GM19043 (cell line): ENCODE data around the gene NT5C.
"Not testable (repeated sequence)": the region's sequence is repeated elsewhere in the genome, so short reads cannot be mapped to it uniquely, and the experiment has no call there.

Experiments
- ATAC-seq: cut with Tn5 transposase; IDR thresholded peaks from one replicate; pipeline ENCODE4 v1.9.1; 2021; ENCODE audit warnings: low read depth; ENCODE audit not compliant: unreplicated experiment

Gene NT5C

DNA sequence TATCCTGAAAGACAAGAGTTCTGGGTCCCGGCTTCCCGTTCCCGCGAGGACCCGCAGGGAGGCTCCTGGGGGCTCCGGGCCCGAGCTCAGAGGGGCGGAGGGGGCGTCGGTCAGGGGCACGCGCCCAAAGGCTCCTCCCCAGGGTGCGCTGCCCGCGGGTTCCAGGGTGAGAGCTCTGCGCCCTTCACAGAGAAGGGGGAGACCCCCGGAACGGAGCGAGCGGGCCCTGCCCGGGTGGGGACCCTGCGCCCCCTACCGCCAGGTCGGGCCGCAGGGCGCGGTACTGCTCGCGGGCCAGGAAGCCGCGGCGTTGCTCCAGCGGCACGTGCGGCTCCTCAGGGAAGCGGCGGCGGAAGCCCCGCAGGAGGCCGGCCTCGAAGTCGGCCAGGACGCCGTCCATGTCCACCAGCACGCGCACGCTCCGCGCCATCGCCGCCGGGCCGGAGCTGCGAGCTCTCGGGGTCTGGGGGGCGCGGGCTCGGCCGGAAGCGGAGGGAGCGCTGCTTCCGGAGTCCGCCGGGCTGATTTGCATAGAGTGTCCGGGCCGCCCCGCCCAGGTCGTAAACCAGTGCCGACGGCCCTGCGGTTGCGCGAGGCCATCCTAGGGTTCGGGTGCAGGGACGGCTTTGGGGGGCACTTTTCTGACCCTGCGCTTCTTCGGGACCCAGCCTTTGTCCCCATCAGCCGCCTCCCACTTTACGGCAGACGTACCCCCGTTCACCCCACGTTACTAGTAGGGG is at the start of gene NT5C:
Gene NT5C, minus strand, starts transcription at position 465 of the 740 bp plus-strand sequence. Its CDS starts 35 bp downstream, at position 430.
- peak; percentile 90 for ATAC-seq

DNA sequence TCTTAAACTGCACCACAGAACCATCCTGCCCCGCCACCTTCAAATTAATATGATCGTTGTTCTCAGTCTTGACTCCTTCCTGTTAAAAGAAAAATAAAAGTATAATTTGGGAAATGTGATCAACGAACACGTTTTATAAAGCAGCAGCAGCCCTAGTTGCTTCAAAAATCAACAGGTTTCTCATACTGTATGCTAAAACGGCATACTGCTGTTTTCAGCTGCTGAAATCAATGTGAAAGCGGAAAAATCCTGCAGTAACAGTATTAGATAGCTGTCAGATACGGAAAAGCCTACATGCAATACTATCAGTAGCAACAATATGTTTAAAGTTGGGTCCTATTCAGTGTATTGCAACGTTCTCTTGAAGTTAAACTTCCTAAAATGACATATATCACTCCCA is 49.6 kb upstream of the NT5C start:
- no peak for ATAC-seq

DNA sequence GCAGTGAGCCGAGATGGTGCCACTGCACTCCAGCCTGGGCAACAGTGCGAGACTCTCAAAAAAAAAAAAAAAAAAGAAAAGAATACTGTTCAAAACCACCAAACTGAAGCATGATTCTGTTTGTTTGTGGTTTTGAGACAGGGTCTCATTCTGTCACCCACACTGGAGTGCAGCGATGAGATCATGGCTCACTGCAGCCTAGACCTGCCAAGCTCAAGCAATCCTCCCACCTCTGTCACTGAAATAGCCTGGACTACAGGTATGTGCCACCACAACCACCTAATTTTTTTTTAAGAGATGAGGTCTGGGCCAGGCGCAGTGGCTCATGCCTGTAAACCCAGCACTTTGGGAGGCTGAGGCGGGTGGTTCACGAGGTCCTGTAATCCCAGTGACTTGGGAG is 46.9 kb upstream of the NT5C start:
- no peak for ATAC-seq

DNA sequence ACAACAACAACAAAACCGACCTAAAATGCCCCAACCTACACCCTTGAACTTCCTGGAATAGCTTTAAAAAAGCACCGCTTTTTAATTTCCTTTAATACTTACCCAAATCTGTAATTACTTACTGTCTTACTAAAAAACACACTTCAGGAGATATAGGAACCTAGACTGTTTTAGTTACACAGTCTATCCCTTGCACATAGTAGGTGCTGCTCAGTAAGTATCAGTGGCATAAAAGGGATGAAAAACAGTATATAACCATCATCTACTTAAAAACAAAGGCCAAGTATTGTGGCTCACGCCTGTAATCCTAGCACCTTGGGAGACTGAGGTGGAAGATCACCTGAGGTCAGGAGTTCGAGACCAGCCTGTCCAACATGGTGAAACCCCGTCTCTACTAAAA is 45.1 kb upstream of the NT5C start:
- ATAC-seq, result no peak

DNA sequence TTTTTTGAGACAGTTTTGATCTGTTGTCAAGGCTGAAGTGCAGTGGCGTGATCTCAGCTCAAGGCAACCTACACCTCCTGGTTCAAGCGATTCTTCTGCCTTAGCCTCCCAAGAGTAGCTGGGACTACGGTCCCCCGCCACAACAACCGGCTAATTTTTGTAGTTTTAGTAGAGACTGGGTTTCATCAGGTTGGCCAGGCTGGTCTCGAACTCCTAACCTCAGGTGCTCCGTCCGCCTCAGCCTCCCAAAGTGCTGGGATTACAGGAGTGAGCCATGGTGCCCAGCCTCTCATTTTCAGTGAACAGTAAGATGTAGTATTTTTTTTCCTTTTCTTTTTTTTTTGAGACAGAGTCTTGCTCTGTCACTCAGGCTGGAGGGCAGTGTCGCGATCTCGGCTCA is 43.5 kb upstream of the NT5C start:
- ATAC-seq, result no peak

DNA sequence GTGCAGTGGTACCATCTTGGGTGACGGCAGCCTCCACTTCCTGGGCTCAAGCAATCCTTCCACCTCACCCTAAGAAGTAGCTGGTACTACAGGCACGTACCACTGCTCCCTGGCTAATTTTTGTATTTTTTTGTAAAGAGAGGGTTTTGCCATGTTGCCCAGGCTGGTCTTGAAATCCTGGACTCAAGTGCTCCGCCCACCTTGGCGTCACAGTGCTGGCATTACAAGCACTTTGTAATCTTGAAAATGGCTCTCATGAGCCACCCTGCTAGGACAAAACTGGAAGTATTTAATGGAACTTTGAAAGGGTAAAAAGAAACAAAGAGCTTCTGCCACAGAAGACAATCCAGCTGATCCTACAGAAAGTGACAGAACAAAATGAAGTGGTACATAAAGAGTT is 42.0 kb upstream of the NT5C start:
- ATAC-seq, result no peak

DNA sequence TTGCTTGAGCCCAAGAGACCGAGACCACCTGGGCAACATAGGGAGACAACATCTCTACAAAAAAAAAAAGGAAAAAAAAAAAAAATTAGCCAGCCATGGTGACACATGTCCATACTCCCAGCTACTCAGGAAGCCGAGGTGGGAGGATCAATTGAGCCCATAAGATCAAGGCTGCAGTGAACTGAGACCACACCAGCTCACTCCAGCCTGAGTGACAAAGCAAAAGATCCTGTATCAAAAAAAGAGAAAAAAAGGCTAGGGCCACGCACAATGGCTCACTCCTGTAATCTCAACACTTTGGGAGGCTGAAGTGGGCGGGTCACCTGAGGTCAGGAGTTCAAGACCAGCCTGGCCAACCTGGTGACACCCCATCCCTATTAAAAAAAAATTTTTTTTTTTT is 37.5 kb upstream of the NT5C start:
- no peak for ATAC-seq

DNA sequence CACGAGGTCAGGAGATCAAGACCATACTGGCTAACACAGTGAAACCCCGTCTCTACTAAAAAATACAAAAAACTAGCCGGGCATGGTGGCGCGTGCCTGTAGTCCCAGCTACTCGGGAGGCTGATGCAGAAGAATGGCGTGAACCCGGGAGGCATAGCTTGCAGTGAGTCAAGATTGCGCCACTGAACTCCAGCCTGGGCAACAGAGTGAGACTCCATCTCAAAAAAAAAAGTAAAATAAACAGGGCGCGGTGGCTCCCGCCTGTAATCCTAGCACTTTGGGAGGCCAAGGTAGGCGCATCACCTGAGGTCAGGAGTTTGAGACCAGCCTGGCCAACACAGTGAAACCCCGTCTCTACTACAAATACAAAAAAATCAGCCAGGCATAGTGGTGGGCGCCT is 33.1 kb upstream of the NT5C start:
- ATAC-seq, result not testable (repeated sequence)

DNA sequence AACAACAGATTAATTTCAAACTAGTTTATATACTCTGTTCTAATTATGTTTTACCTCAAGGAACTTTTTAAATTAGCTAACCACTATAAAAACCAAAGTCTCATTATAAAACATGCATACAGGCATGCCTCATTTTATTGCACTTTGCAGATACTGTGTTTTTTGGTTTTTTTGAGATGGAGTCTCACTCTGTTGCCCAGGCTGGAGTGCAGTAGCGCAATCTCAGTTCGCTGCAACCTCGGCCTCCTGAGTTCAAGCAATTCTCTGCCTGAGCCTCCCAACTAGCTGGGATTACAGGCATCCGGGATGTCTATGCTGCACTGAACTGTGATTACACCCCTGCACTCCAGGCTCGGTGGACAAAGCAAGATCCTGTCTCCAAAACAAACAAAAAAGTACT is 31.5 kb upstream of the NT5C start:
- no peak for ATAC-seq

DNA sequence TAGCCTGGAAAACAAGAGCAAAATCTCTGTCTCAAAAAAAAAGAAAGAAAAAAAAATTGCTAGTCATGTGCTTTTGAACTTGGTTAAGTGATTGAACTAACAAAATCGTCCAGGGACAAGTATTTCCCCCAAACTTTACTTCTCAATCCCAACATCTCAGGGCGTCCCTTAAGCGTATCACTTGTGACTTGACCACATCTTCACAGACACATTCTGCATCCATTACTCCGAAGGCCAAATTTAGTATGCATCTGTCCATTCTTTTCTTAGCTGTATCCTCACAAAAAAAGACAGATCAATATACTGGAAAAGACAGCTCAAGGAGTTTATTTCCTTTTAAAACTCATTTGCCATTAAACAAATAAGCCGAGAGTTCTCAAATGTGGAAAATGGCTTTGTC is 28.7 kb upstream of the NT5C start:
- ATAC-seq, result no peak

DNA sequence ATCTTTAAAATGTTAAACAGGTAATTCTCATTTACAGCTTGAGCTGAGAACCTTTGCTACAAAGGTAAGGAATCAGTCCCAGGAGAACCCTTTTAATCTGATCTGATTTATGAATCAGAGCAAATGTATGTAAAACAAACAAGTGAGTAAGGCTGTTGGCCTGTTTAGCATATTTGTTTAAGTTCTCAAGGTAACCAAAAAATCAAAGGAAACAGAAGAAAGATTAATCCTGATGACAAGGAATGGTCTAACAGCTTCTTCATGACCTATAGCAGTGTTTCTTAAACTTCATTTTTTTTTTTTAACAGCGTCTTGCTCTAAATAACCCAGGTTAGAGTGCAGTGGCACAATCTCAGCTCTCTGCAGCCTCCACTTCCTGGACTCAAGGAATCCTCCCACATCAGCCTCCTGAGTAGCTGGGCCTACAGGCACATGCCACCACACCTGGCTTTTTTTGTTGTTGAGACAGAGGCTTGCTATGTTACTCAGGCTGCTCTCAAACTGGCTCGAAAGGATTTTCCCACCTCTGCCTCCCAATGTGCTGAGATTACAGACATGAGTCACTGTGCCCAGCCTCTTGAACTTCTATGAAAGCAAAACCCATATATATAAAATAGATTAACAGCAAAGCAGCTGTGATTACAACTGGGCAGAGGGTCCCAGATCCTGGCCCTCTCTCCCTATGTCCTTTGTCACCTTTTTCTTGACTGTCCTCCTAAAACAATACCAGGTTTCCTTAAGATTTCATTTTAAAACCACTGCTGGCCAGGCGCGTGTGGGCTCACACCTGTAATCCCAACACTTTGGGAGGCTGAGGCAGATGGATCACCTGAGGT is 27.9 kb upstream of the NT5C start:
- no peak for ATAC-seq

DNA sequence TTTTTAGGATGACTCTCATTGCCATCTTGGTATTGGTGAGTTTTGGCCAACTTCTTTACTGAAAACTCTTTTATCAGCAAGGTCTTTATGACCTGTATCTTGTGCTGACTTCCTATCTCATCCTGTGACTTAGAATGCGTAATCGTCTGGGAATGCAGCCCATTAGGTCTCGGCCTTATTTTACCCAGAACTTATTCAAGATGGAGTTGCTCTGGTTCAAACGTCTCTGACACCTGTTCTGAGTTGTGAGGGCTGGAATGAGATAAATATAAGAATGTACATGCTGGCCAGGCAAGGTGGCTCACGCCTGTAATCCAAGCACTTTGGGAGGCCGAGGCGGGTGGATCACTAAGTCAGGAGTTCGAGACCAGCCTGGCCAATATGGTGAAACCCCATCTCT is 26.9 kb upstream of the NT5C start:
- ATAC-seq, result not testable (repeated sequence)

DNA sequence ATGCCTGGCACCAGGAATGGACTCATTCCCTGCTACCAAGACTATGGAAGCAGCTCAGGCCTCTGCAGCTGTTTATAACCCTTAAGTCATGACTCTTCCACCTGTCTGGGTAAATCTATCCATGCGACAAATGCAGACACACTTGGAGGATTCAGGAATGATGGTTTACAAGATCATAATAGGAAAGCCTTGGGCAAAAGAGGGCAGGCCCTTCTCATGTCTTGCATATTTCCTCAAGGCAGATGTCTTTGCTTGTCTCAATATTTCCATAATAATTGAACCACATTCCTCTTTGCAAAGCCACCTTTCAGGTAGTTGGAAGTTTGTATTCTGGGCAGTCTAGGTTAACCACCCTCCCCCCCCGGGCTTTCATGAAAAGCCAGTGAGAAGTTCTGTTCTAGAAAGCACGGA is 23.7 kb upstream of the NT5C start:
- ATAC-seq, result no peak

DNA sequence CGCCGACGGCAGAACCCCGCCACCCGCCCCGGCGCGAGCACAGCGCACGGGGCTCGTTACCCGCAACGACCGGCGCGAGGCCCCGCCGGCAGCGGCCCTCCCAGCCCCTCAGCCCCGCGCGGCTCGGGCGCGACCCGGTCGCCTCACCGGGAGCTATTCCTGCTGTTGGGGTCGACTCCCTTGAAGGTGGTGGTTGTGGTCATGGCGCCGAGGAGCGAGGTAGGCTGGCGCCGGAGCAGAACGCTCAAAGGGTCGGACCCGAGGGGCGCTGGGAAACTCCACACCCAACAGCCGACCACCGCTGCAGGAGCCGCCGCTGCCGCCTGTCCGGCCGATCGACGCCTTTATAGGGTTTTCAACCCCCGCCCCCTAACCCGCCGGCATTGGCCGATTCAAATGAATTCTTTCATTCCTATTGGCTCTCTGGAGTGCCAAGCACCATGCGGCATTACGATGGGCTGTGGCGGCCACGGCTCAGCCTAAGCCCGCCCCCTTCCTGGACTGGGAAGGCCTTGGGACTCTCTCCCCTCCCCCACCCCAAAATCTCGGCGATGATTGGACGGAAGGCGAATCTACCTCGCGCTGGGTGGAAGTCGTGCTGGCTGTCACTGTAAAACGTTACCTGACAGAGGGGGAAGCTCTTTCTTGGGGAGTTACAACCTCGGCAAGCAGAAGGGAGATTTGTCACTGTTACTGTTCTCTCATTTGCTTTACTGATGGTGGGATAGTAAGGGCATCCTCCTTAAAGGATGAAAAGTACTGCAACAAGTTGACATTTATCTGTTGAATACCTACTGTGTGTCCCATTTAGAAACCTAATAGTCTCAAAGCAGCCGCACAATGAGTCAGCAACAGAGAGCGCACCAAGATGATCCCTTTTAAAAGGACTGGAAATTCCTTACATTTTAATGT is 22.9 kb upstream of the NT5C start, which contains the start of gene JPT1:
Gene JPT1, minus strand, starts transcription at position 318 of the 912 bp plus-strand sequence. Its CDS starts 115 bp downstream, at position 203.
- peak; percentile 95 for ATAC-seq

DNA sequence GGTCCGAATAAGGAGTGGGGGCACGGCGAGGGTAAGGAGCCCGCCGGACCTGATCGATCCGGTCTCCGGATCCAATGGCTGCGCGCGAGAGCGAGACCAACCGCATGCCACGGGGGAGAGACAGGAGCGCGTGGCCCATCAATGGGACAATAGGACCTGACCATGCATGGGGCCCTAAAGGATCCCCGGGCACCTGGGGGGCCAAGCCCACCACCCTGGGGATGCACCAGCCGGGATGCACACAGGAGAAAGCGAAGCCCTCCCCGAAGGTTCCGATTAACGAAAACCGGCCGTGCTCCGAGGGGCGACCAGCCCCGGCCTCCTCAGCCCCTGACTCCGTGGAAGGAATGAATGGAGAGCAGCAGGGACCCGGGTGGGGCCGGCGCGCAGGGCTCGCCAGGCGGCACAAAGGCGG is 22.2 kb upstream of the NT5C start:
- no peak for ATAC-seq

DNA sequence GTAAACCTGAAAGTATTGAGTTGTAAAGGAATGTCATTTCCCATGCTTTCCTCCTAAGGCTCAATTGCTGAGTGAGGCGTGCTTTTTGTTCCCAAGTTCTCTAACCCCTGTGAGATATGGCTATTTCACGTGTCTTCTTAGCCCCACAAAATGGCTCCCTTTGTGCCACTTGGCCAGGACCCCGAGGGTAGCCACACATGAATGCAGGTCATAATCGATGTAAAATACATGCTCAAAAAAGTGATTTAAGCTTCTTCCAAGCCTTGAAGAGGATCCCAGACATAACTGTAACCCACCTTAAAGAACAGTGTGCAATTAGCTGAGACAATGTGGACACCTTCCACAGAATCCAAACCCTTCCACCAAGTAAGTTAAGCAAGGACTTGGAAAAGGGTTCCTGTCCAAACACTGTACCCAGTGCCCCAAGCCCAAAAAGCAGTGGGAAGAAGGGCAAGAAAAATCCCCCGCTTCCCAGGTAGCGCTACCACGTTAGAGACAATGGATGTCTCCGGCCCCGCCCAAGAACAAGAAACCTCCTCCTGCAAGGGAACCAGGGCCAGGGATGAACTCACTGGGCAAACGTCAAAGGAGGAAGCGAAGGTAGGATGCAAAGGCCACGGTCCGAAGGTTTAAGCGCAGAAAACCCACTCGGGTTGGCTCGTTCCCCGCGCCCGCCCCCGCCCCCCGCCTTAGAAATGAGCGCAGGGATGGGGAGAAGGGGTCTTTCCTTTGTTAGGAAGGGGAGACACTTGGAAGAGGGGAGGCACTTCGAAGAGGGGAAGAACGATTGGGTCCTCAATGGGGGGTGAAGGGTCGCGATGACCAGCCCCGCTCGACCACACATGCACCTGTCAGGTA is 21.6 kb upstream of the NT5C start:
- no peak for ATAC-seq

DNA sequence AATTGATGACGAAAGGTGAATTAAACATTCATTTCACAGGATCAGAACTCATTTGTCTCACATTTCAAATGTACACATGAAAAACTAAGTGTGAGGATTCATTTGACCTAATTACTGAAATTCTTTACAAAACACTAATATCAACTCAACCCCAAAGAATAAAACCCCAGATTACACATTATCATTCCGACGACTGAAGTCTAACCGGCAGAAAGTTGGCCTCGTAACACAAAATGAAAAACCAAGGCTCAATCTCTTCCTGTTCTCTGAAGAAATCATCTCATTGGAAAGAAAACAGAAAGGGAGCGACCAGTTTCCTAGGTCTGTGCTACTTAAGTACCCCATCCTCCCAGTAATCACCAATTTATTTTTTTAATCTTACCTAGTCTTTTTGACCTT is 21.0 kb upstream of the NT5C start:
- no peak for ATAC-seq

DNA sequence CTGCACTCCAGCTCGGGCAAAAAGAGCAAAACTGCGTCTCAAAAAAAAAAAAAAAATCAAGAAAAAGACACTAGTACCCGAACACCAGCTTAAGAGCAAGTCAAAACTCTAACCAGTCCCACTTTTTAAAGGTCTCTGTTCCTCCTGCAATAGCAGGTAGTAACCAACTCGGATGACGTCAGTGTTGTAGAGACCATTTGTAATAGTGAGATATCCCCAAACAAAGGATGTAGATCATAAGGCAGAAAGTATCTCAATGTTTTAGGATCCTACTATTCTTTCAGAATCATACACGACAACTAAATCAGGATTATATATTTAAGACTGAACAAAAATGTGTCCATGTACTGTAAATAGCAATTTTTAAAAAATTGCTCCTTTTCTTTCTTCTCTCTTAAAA is 20.4 kb upstream of the NT5C start:
- ATAC-seq, result no peak

DNA sequence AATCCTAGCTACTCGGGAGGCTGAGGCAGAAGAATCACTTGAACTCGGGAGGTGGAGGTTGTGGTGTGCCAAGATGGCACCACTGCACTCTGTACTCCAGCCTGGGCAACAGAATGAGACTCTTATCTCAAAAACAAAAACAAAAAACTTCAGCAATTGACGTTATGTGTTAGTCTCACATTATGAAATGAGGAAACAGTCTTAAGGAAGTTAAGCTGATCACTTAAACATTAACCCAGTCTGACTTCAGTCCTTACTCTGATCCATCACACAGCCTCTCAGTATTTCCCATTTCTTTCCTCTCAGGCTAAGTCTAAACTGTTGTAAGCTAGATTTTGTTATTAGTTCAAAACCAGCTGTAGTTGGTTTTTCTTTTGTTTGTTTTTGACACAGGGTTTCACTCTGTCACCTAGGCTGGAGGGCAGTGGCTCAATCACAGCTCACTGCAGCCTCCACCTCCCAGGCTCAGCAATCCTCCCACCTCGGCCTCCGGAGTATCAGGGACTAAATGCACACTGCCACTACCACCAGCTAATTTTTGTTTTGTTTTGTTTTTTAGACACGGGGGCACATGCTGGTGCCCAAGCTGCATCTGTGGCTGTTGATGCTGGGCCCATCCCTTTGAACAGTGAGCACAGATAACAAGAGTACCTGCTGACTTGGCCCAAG is 16.5 kb upstream of the NT5C start:
- ATAC-seq, result no peak
